Right ventricle myocardium inferior (tissue), 1 donor: ENCODE measurements around the gene TMEM239. TPM values are rescaled to one million over a fixed set of nuclear protein-coding genes. Genes with fewer than 3 reads are reported as not detected.
A peak's percentile ranks its signal among the peaks of the same experiment; 100 is the strongest.
"Not testable (repeated sequence)": the region's sequence is repeated elsewhere in the genome, so short reads cannot be mapped to it uniquely, and the experiment has no call there.

Experiments
- ATAC-seq: fragments of 200-7000 bp; cut with Tn5 transposase; one replicate; pipeline ENCODE4 v1.9.1; 2020; ENCODE audit warnings: mild to moderate bottlenecking, moderate library complexity
- DNase-seq: peaks from one replicate; pipeline ENCODE4 v3.0.0; 2021; ENCODE audit errors: missing footprints
- intact Hi-C: fragments of 100-400 bp; cut with DNase I; formaldehyde crosslinking; loops from one replicate; pipeline ENCODE4 v1.11.0; 2022
- long read RNA-seq: library from polyadenylated mRNA; unstranded; transcript quantifications from one replicate; pipeline ENCODE4 v2.0.0, GENCODE V29; 2021
- total RNA-seq: library from RNA; stranded (reverse); fragmentation: NEBNext Ultra II Directional; extraction: Animal tissue kit (Norgen Biotek cat#: 25700); gene quantifications from one replicate; pipeline ENCODE4 v1.2.1, GENCODE V29; 2021
- donor health status: DM: no; HTN: yes; CAD: no; lungs with severe emphysema.

TMEM239 gene
- total RNA-seq: not detected
- long read RNA-seq: 0 reads

GRCh38 chr20:2816030-2816582, at the start of gene TMEM239:
TSS of gene TMEM239 (plus strand) at chr20:2816364. CDS start at chr20:2816555, 191 bp downstream.
- intact Hi-C loops: no loop called here
- no peak for ATAC-seq
- DNase-seq: peak; percentile 57

GRCh38 chr20:2767768-2768631, 48.2 kb upstream of the TMEM239 start:
- intact Hi-C loops: no loop called here
- ATAC-seq: peak; percentile 68

GRCh38 chr20:2768632-2769015, 47.5 kb upstream of the TMEM239 start:
- intact Hi-C loops: no loop called here
- ATAC-seq (no peak), DNase-seq (no peak)

More at GRCh38 chr20:2767768-2768631, 48.2 kb upstream of the TMEM239 start:
- no peak for DNase-seq

GRCh38 chr20:2770091-2770490, 46.1 kb upstream of the TMEM239 start:
- ATAC-seq, intact Hi-C loops: not testable (repeated sequence)
- peak; percentile 52 for DNase-seq

GRCh38 chr20:2771631-2772080, 44.5 kb upstream of the TMEM239 start:
- peak; percentile 26 for DNase-seq
- ATAC-seq: no peak
- intact Hi-C loops: no loop called here

GRCh38 chr20:2773812-2774211, 42.4 kb upstream of the TMEM239 start:
- ATAC-seq: no peak

GRCh38 chr20:2775139-2775538, 41.0 kb upstream of the TMEM239 start:
- no peak for ATAC-seq
- no peak for DNase-seq
- intact Hi-C loops: no loop called here

More at GRCh38 chr20:2773812-2774211, 42.4 kb upstream of the TMEM239 start:
- intact Hi-C loops: no loop called here
- no peak for DNase-seq

- intact Hi-C loops: no loop called here
- no peak for DNase-seq
- ATAC-seq: no peak
Observed at GRCh38 chr20:2778602-2779321, 37.4 kb upstream of the TMEM239 start.

- no peak for ATAC-seq
- DNase-seq: no peak
- intact Hi-C loops: loop anchor here (10.0 kb wide), 1 partner anchor 924 kb away; no protein-coding TSS in a partner anchor
Observed at GRCh38 chr20:2780948-2781347, 35.2 kb upstream of the TMEM239 start.

GRCh38 chr20:2783908-2784566, 32.1 kb upstream of the TMEM239 start:
- intact Hi-C loops: loop anchor here (10.0 kb wide), 1 partner anchor 921 kb away; no protein-coding TSS in a partner anchor
- ATAC-seq: no peak
- no peak for DNase-seq

- intact Hi-C loops: no loop called here
- ATAC-seq: no peak
- no peak for DNase-seq
Observed at GRCh38 chr20:2793471-2793870, 22.7 kb upstream of the TMEM239 start.

GRCh38 chr20:2794202-2794748, 21.9 kb upstream of the TMEM239 start:
- DNase-seq (no peak), ATAC-seq (no peak)
- intact Hi-C loops: no loop called here

- DNase-seq: no peak
- no peak for ATAC-seq
- intact Hi-C loops: no loop called here
Observed at GRCh38 chr20:2794866-2795447, 21.2 kb upstream of the TMEM239 start.

- DNase-seq: no peak
Observed at GRCh38 chr20:2795451-2795850, 20.7 kb upstream of the TMEM239 start.

GRCh38 chr20:2796011-2796660, 20.0 kb upstream of the TMEM239 start:
- ATAC-seq: no peak
- no peak for DNase-seq
- intact Hi-C loops: no loop called here

More at GRCh38 chr20:2795451-2795850, 20.7 kb upstream of the TMEM239 start:
- no peak for ATAC-seq
- intact Hi-C loops: no loop called here

- intact Hi-C loops: no loop called here
- DNase-seq: no peak
- ATAC-seq: no peak
Observed at GRCh38 chr20:2797136-2797983, 18.8 kb upstream of the TMEM239 start.
